HG03432 (cell line): ENCODE data around the gene CORO2B.

Source experiments
- ATAC-seq: cut with Tn5 transposase; IDR thresholded peaks from one replicate; pipeline ENCODE4 v1.9.1; 2021; ENCODE audit warnings: mild to moderate bottlenecking, moderate library complexity; ENCODE audit not compliant: unreplicated experiment

Gene CORO2B, protein sequence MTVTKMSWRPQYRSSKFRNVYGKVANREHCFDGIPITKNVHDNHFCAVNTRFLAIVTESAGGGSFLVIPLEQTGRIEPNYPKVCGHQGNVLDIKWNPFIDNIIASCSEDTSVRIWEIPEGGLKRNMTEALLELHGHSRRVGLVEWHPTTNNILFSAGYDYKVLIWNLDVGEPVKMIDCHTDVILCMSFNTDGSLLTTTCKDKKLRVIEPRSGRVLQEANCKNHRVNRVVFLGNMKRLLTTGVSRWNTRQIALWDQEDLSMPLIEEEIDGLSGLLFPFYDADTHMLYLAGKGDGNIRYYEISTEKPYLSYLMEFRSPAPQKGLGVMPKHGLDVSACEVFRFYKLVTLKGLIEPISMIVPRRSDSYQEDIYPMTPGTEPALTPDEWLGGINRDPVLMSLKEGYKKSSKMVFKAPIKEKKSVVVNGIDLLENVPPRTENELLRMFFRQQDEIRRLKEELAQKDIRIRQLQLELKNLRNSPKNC

DNA sequence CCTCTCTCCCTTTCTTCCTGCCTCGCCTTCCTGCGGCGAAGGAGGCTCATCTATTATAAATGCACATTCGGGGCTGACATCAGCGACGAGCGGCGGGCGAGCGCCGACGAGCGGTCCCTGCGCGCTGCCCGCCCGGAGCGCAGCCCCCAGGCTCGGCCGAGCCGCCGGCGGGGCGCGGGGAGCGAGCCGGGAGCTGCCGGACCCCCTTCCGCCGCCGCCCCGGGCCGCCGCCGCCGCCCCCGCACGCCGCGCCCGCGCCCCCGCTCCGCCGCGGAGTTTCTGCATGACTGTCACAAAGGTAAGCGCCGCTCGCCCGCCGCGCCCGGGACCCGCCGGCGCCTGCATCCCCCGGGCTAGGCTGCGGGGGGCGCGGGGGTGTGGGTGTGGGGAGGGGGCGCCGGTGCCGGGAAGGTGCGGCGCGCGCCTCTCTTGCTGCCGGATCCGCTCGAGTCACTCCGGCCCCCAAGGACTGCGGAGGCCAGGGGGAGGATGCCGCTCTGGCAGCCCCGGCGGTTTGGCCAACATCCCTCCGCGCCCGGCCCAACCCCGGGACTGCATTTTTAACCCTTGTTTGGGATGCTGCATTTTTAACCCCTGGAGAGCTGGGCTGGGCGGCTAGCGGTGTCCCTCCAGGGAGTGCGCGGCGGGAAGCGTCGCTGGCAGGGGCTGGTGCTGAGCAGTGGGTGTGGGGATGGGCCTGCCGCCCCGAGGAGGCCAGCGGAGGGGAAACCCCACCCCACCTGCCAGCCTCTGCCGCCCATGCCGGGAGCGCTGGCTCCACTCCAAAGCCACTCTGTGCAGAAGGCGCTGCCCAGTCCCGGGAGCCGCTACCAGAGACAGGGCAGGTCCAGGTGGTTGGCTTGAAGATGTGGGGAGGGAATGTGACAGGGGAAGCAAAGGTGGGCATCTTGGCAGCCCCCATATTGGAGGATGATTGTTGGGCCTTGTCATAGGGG lies at the start of gene CORO2B:
Gene CORO2B, plus strand, starts transcription at position 14 of the 956 bp plus-strand sequence. Its CDS starts 270 bp downstream, at position 284.
- no peak for ATAC-seq

DNA sequence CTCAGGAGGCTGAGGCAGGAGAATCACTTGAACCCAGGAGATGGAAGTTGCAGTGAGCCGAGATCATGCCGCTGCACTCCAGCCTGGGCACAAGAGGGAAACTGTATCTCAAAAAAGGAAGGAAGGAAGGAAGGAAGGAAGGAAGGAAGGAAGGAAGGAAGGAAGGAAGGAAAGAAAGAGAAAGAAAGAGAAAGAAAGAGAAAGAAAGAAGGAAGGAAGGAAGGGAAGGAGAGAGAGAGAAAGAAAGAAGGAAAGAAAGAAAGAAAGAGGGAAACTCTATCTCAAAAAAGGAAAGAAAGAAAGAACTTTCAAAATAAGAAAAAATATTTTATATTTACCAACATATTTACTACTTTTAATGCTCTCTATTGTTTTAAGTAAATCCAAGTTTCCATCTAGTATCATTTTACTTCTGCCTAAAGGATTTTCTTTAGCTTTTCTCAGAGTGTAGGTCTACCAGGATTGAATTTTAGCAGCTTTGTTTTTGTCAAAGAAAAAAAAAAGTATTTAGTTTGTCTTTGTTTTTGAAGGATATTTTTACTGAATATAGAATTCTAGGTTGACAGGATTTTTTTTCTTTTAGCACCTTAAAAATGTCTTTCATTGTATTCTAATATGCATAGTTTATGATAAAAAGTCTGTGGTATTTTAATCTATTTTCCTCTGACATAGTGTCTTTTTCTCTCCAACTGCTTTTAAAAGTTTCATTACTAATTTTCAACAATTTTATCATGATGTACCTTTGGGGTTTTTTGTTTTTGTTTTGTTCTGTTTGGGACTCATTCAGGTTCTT lies 47.2 kb upstream of the CORO2B start:
- ATAC-seq, result no peak

DNA sequence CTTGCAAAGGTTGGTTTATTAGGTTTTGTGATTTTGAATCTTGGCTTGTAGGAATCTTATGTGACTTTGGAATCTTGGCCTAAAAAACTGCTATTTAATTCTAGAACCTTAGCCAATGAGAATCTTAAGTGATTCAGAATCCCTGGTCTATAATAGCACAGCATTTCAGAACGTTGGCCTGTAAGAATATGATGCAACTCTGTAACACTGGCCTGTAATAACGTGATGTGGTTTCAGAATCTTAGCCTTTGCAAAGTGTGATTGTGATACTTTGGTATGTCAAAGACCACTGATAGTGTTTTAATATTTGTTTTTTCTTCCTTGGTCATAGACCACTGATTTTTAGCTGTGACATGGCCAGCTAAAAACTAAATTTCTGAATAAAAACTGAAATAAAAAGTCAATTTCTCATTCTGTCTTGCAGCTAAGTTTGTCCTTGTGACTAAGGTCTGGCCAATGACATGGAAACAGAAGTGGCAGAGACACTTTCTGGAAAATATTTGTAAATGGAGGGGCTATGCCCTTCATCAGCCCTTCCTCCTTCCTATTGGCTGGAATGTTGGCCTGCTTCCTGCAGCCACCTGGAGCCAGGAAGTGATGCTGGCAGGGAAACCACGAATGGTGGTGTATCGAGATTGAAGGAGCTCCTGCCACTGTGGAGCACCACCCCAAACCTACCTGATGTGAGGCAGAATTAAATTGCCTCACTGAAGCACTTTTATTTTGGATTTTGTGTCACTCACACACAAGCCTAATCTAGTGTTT lies 42.3 kb upstream of the CORO2B start:
- no peak for ATAC-seq

DNA sequence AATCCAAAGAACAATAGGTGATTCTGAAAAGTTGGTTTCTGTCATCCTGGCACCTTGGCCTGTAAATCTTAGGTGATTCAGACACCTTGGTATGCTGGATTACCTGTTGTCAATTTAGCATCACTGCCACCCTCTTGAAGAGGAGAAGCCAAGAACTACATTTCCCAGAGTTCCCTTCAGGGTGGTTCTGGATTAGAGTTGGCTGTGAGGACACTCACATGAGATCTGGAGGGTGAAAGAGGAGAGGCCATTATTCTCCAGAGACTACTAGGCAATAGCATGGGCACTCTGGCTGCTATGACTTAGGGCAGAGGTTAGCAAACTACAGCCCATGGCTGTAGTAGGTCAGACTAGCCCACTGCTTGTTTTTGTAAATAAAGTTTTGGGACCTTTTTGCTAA lies 41.7 kb upstream of the CORO2B start:
- no peak for ATAC-seq

DNA sequence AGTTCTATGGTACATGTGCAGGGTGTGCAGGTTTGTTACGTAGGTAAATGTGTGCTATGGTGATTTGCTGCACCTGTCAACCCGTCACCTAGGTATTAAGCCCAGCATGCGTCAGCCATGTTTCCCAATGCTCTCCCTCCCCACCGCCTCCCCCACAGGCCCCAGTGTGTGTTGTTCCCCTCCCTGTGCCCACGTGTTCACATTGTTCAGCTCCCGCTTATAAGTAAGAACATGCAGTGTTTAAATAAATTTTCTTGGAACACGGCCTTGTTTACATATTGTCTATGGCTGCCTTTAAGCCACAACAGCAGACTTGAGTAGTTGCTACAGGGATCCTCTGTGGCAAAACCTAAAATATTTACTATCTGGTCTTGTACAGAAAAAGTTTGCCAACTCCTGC lies 41.3 kb upstream of the CORO2B start:
- ATAC-seq, result no peak

DNA sequence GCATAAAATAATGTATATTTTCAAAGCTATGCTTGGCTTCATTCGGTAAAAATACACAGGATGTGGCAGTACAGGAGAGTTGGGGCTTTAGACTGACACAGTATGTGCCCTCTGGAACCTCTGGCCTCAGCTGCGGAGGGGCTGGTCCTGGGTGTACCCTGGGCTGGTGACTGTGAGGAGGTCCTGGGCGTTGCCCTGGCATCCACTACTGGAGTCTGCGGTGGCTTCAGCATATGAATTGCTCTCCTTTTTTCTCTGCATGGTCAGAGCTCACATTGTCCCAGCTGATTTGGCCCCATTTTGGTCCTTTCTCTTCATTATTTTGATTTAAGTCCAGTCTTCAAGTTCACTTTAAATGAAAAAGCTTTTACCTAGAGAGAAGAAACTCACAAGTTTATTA lies 40.5 kb upstream of the CORO2B start:
- ATAC-seq, result no peak

DNA sequence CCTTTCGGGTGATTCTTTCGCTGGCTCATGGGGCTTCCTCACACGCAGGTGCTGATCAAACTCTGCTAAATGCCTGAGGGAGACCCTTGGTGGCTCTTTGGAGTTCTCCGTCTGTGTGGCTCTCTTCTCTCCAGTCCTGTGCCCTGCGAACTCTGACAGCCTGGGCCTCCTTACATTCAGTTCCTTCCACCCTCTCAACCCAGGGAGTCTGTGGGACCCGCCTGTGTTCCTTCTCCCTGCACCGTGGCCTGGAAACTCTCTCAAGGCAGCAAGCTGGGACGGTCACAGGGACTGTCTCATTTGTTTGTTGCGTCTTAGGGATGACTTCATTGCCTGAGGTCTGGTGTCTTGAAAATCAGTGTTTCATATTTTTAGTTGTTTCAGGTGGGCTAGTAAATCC lies 37.0 kb upstream of the CORO2B start:
- no peak for ATAC-seq

DNA sequence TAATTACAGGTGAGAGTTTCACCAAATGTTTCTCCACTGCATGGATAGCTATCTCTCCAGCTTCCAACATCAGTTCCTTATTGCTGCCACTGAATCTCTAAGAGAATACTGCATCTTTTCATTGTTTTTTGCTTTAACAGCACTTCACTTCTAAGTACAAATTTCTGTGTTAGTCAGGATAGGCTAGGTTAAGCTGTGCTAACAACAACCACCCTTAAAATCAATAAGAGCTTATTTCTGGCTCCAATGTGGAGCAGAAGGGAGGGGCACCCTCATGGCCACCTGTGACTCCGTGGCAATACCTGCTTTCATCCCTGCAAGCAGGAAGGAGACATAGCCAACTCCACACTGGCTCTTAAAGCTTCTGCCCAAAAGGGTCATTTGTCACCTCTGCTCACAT lies 36.4 kb upstream of the CORO2B start:
- no peak for ATAC-seq

DNA sequence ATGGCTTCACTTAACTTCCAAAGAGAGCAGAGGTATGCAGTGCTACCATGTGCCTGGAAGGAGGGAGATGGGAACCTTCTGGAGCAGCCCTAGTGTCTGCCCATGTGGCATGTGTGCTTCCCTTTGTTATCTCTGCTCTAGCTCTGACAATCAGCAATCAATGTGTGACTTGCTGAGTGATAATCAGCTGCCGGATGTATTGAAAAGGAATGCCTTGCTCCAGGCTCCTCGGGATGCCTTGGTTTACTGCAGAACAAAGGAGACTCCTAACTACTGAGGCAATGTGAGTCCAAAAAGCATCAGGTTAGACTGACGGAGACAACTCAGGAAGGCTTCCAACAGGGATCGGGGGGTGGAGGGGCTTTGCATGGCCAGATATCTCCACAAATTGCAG lies 36.0 kb upstream of the CORO2B start:
- no peak for ATAC-seq

DNA sequence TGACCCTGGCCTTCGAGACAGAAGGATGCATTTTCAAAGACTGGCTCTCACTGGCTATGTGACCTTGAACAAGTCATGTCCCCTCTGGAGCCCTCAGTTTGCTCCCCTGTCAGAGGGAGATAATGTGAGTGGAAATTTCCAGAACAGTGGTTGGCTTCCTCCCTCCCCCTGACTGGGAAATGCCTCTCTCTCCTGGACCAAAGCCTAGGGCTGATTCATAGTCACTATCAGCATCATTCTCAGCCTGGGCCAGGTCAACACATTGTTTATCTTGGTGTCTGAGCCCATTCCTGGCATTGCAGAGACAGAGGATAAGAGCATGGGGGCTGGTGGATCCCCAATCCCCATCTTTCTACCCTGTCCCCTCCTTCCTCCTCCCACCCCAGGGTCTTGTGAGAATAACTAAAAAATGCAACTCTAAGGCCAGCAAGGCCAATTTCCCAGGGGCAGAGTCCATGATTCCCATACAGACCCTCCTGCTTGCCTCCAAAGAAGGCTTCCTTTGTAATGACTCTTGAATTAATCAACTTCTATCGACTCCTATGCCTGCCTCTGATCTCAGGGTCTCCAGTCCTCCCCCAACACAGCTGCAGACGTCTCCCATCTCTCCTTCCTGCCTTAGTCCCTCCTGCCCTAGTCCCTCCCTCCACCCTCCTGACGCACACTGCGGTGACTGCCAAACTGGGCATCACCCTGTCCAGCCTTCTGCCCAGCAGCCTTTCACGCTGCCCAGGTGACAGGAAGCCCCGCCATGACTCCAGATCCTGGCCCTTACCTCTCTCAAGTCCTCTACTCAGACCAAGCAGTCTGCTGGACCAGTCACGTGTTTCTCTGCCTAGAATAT lies 35.4 kb upstream of the CORO2B start:
- ATAC-seq, result no peak

DNA sequence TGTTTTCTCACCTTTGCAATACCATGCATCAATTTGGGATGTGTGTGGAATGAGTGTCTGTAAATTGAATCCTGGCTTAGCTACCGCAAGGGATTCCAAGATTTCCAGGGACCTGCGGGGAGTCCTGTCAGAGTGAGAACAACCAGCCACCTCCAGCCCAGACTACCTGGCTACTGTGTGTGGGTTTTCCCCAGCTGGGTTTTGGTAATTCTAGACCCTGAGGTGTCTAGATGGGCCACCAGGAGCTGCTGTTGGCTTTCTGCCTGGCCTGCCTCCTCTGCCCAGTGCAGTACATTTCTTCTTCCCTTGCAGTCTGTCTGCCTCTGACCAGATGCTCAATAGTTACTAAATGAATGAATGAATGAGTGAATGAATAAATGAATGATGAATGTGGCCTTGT lies 32.5 kb upstream of the CORO2B start:
- ATAC-seq, result no peak

DNA sequence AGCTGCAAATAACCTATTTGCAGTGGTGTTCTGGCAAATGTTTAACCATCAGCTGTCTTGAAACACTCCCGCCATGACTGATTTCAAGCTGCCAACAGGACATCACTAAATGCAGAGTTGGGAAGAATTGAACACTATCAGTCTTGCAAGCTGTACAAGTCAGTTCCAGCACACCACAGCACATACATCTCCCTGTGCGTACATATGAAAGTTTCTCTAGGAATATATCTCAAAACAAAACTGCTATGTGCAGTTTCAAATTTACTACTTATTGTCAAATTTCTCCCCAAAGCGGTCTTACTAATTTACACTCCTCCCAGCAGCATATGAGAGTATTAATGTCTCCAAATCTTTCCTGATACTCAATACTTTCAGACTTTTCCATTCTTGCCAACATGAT lies 30.4 kb upstream of the CORO2B start:
- no peak for ATAC-seq

DNA sequence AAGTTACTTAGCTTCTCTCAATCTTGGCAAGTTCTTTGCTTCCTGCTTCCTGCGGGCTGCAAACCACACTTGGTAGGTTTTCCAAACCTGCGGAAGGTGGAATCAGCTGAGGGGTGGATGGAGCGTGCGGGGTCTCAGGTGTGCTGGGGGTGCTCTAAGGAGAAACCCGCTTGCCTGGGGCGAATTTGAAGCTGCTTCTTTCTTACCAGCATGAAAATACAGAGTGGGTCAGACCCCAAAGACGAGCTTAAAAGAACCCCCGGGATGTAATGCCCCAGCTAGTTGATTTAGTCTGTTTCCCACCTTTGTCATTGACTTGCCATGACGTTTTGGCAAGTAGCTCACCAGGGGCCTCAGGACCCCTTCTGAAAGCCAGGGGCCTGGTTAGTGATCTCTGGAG lies 28.8 kb upstream of the CORO2B start:
- no peak for ATAC-seq

DNA sequence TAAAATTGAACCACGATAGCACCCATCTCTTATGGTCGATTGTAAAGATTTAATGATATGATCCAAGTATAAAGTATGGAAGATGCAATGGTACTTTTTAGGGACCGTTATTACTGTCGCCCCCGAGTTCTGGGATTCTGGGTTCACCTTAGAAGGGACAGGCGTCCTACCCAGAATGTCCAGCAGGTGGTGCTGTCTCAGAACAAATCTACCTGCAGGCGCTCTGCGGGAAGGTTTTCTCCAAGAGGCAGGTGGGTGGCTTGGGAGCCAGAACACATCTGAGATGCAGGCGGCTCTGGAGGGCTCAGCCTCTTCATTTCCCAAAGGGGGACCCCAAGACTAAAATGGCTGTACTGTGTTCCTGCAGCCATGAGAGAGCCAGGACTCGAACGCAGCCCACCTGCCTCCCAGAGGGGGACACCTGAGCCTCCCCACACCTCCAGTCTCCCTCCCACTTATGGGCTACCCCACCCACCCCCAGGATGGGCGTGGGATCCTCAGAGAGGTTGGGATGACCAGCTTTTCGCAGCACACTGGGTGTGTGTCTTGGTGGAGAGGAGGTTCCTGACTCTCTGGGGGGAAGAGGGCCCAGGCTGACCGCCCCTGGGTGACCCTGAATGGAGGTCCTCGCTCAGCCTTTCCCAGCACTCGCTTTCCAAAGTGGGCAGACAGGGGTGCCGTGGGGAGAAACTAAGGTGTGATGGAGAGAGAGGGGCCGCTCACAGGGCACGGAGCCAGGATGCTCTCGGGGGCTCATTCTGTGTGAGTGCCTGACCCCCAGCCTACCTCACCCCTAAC lies 28.1 kb upstream of the CORO2B start:
- ATAC-seq, result no peak

DNA sequence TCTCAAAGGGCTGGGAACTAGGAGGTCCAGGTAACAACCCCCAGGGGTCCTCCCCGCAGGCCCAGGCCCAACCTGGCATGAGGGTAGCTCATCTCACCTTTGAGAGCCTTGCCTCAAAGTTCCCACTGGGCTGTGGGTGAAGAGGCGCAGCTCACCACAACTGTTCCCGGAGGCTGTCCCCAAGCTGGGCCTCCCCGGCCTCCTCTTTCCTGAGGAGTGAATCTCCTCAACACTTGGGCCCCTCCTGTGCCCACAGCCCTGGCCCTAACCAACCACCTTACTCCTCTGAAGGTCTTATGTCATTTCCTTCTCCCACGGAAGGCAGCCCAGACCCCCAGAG lies 27.5 kb upstream of the CORO2B start:
- ATAC-seq, result no peak

DNA sequence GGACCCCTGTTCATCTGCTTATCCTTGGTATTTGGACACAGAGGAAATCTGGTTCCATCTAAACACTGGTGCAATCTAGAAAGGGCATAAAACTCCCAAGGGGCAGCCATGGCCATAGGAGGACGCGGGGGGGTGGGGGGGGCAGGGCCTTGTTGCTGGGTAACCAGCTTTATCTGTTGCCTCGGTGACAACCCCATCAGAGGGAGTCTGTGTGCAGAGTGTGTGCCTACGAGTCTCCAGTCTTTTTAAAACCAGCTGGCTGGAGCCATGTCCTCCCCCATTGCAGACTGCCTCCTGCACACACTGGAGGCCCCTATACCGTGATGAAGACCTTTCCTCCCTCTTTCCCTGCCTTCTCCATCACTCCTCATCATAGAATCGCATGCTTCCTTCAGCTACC lies 26.4 kb upstream of the CORO2B start:
- ATAC-seq, result no peak

DNA sequence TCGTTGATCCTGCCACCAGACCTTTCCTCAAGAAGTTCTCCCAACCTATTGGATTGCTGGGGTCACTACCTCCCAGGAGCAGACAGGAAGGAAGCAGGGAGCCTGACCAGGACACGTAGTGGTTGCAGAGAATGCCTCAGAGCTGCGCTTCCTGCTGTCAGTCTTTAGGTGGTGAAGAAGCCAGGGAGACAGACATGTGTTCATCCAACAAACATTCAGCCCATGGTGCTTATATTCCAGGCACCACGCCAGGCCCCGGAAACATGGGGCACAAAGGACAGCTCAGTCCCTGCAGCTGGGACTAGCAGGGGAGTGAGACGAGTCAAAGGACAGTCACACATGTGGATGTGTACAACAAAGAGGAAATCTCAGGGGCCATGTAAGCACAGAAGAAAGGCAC lies 26.0 kb upstream of the CORO2B start:
- ATAC-seq, result no peak

DNA sequence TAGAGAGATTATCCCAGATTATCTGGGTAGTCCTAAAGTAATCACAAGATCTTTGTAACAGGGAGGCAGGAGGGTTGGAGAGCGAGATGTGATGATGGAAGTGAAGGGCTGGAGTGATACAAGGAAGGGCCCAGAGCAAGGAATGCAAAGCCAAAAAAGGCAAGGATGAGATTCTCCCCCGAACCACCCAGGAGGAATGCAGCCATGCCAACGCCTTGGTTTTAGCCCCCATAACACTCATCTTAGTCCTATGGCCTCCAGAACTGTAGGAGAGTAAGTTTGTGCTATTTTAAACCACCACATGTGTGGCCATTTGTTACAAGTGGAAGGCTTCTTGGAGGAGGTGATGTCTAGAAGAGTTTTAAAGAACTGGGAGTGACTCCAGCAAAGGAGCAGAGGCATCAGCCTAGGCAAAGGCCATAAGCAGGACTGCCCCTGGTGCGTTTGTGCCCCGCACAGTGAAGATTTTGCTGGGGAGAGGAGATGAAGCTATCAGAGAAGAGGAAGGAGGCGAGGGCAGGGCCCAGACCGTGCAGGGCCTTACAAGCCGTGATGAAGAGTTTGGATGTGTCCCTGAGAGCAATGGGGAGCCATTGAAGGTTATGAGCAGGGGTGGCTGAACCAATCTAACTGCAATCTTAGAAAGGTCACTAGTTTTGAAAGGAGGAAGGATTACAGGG lies 25.3 kb upstream of the CORO2B start:
- no peak for ATAC-seq
